ENCODE data around the gene GPATCH8.
A peak's percentile ranks its signal among the peaks of the same experiment; 100 is the strongest.
"Not testable (repeated sequence)": the region's sequence is repeated elsewhere in the genome, so short reads cannot be mapped to it uniquely, and the experiment has no call there.

GPATCH8 gene

DNA sequence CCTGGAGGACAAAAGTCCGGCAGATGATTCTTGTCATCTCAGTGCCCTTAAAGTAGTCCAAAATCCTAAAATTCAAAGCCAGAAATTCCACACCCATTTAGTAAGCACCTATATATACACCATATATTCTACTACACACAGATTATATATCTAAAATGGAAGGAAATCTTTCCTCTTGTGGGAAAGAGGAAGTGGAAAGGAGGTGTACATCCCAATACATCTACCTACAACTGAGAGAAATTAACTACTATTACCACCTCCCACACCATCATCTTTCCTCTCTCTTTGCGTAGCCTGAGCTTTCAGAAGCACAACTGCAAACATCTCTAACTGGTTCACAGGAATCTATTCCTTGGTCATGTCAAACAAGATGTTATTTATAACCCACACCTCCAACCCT lies 108.4 kb downstream of the GPATCH8 start:
- DNase-seq: no peak

DNA sequence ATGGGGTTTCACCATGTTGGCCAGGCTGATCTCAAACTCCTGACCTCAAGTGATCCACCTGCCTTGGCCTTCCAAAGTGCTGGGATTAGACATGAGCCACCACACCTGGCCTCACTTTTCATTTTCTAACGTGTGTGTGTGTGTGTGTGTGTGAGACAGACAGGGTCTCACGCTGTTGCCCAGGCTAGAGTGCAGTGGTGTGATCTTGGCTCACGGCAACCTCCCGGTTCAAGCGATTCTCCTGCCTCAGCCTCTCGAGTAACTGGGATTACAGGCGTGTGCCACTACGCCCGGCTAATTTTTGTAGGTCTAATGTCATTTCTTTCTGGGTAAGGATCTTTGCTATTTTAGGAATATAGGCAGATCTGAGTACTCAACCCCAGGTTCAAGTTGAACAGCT lies 109.1 kb downstream of the GPATCH8 start:
- DNase-seq: not testable (repeated sequence)

DNA sequence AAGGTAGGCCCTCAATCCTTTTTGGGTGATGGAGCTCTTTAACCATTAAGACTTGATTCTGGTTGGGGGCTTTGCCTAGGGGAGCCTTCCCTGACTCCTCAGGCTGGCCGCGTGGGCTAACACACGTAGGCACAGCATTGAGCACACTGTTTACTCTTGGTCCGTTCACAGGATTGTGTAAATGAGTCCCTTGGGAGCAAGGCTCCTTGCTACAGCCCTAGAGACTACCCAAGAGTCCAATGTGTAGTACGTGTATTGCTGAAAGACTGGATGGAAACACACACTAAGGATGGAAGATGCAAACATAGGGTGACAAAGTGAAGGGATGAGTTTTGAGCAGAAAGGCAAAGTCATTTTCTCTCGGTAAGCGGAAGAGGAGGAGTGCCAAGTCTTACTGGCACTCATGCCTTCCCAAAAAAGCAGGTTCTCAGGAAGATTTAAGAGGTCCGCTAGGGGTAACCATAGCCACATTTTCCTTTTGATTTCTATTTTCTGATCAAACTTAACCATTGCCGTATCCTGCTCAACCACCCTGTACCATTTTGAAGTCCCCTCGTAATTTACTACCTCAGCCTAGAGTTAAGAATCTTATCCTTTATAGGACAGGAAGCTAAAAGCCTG lies 112.8 kb downstream of the GPATCH8 start:
- DNase-seq: no peak

DNA sequence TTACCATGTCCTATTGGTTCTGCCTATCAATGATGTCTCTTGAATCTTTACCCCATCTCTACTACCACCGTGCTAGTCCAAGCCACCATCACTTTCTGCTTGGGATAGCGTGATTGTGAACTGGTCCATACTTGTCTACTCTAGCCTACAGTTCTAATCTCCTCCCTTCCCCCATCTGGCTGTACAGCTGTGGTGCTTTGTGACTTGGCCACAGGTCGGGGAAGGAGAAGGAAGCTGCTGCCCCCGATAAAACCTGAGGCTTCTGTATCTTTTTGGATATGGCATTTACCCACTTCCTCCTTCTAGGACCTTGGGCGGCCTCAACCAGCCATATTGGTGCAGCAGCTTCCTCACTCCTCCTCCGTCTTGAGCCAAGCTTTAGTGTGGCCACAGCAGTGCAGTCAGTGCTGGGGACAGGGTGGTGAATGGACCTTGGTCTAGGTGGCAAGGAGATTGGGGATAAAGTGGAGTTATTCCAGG lies 113.4 kb downstream of the GPATCH8 start:
- no peak for DNase-seq

DNA sequence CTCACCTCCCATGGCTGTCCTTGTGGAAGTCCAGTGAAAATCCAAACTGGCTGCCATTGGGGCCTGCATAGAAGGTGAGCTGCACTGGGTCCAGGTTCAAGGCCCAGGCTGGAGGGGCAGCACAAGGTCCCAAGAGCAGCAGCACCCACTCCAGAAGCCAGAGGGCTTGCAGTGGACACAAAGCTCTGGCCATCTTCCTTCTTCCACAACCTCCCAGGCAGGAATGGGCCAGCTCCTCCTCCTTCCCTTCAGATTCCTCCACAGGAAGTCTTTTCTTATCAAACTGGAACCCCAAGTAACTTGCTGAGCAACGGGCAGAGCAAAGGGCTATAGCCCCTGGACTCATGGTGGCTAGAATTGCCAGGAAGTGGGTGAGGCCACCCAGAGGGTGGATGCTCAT lies 113.9 kb downstream of the GPATCH8 start, which contains the start of gene ITGA2B:
Gene ITGA2B, minus strand, starts transcription at position 369 of the 400 bp plus-strand sequence. Its CDS starts 176 bp downstream, at position 193.
- no peak for DNase-seq

DNA sequence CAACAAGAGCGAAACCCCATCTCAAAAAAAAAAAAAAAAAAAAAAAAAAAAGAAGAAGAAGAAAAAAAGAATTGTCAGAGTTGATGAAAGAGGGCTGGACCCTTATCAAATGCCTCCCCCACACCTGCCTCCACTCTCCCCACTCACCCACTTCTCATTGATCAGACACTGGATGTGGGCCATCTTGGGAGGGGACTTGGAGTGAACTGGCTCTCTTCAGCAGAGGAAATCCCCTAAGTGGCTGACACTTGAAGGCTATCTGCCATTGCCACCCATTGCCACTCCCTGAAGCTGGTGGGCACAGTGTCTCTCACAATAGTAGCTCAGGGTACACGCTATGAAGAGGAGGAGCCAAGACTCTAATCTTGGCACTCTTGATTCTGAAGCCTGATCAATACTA lies 115.4 kb downstream of the GPATCH8 start:
- no peak for DNase-seq

DNA sequence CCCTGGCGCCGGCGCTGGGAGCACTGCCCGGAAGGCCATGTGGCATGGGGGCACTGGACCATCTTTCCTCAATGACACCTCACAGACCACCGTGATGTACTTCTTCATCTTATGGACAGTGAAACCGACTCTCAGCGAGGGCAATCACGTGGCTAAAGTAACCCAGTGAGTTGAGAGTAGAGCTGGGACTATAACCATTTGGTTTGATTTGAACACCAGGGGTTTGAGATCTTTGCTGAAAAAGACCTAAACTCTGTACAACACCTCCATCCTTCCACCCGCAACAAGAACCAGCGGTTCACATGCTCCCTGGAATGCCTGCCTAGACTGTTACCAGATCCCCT lies 117.1 kb downstream of the GPATCH8 start:
- DNase-seq: no peak

DNA sequence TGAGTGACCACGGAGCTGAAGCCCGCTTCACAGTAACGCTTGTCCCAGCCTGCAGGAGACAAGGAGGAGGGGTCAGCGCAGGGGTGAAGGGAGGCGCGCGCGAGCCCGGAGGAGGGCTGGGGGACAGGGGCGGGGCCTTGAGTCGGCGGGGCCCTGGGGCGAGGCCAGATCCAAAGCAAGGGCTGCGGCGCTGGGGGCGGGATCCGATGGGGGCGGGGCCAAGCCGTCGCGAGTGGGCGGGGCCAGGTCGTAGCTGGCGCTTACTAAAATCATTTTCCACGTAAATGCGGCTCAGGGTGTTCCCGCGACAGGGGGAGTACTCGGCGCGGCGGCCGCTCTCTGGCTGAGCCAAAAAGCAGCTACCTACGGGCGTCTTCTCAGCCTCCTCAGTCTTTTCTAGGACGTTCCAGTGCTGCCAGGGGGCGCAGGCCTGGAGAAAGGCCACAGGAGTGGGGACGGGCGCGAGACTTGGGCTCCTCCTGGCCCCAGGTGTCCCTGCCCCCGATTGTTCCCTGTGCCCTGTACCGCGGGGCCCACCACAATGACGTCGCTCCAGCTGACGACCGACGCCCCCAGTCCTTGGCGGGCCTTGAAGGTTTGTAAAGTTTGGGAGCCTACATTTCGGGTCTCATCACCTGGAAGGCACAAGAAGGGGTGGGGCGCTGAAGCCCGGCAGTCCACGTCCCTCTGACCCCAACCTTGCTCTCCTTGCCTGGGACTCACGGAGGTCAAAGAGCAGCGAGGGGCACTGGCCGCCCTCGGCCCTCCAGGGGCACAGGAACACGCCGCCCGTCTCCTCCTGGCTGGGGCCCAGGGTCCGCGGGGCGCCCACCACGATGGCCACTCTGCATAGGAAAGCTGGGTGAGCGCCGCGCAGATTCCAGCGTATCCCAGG lies 117.7 kb downstream of the GPATCH8 start:
- peak; percentile 32 for DNase-seq

DNA sequence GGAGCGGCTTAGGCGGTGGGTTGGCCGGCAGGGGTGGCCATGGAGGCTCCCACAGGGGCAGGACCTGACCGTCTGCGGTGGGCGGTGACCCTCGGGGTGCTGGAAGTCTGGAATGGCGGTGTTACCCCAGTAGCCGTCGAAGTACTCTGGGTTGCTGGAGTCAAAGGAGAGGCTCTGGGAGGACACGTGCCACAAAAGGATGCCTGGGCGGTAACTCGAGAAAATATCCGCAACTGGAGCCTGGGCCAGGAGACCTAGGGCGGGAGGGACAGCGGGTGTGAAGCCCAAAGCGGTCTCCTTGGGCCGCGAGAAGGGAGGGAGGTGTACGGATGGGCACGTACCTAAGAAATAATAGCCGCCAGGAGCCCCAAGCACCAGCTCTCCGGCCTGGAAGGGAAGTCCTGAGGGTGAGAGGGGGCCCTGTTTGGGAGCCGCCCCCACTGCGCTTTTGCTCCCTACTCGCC lies 118.4 kb downstream of the GPATCH8 start:
- no peak for DNase-seq

DNA sequence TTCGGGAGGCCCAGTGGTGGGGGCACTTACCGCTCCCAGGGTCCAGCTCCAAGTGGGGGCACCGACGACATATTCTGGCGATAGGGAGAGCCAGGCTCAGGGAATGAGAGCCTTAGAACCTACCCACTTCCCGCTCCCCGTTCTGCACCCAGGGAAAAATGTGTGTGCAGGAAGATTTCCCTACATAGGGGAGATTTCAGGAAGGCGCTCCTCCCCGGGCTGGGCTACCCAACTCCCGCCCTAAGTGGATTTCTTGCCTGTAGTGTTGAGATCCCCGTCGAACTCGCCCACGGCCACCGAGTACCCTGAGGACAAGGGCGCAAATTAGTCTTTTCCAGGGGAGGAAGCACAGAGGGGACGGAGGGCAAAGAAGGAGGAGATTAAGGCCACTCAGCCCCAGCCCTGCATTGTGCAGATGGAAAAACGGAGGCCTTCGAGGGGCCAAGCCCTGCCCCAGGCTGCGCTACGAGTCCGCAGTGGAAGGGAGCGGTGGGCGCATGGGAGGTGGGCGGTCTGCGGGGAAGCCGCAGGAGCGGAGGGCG lies 118.9 kb downstream of the GPATCH8 start:
- no peak for DNase-seq

DNA sequence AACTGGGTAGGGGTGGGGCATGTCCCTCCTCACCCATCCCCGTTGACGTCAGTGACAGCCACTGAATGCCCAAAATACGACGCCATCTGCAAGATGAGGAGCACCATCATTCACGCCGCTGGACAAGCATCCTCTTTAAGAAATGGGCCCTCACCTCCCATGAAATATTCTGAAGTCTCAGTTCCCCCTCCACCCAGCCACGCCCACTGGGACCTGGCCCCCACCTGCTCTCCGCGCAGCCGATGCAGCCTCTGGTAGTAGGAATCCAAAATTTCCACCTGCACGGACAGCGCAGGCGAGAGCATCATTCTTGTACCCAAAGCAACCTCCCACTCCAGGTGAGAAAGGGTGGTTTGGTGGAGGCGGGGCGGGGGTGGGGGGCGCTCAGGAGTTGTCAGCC lies 119.3 kb downstream of the GPATCH8 start:
- DNase-seq: no peak

DNA sequence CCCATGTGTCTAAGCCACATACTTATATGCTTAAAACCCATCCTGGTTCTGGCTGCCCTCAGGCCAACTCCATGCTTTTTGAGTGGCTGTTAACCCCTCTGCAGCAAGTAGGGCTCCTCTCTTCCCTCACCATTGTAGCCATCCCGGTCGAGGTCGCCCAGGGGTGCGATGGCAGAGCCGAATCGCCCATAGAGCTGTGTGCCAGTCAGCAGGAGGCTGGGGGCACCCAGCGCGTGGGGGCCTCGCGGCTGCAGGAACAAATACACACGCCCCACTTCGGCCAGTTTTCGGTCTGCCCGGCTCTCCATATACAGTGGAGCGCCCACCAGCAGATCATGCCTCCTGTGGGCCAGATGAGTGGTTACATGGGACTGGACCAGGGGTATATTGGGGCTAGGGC lies 119.8 kb downstream of the GPATCH8 start:
- DNase-seq: no peak

DNA sequence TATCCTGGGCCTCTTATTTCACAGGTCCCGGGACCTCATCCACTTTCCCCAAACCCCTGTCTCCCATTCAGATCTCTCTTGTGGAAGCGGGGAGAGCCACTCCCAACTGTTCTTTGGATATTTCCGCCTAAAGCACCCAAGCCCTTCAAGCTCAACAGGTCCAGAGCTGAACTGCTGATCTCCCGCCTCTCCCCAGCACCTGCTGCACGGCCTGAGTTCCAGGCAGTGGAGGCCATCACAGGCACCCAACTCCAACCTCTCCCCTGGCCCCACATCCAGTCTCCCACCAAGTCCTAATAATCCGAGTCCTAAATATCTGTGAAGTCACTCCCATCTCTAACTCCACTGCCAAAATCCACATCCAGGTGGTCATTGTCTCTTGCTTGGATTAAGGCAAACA lies 120.3 kb downstream of the GPATCH8 start:
- no peak for DNase-seq

DNA sequence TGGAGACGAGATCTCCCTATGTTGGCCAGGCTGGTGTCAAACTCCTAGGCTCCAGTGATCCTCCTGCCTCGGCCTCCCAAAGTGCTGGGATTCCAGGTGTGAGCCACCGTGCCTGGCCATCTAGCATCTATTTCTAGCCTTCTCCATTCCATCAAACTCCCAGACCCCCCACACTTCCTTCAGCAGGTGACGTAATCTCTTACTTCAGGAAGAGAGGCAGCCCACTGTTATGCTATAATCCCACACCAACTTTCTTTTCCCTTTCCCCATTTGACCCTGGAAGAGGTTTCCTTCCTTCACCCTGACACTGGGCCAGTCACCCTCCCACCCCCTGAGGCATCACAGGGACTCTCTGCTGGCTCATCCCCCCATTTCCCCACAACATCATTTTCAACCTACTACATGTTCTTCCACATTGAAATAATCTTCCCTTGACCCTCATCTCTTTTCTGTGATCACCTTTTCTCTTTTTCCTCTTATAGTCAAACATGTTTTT lies 121.3 kb downstream of the GPATCH8 start:
- DNase-seq: no peak

DNA sequence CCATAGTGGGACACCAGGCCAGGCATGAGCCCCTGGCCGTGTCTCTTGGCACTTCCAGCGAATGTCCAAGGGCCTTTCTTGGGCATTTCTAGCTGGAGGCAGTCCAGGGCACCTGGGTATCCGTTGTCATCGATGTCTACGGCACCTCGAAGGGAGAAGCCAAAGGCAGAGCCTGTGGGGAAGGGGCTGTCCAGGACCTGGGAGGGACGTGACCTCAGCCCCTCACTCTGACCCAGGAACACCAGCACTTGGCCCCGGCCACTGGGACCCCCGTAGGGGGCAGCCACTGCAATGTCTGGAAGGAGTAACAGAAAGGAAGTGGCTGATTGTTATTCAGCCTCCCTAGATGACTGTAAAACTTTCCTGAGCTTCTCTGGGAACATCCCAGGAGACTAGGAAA lies 122.4 kb downstream of the GPATCH8 start:
- no peak for DNase-seq

DNA sequence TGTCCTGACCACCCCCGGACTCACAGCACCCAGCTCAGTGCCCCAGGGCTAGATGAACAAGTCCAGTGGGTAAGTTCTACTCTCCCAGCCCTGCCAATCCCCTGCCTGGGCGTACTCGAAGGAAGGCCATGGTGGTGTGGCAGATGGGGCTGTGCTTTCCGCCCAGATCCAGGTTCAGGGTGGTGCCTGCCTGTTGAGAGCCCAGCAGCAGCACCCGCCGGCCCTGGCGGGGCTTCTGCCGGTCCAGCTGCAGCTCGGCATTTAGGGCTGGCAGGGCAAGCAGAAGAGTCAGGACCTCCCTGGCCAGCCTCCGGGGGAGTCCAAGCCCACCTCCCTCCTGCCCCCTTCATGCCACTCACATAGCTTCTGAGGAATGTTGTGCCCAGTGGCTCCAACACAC lies 123.3 kb downstream of the GPATCH8 start:
- DNase-seq: no peak

DNA sequence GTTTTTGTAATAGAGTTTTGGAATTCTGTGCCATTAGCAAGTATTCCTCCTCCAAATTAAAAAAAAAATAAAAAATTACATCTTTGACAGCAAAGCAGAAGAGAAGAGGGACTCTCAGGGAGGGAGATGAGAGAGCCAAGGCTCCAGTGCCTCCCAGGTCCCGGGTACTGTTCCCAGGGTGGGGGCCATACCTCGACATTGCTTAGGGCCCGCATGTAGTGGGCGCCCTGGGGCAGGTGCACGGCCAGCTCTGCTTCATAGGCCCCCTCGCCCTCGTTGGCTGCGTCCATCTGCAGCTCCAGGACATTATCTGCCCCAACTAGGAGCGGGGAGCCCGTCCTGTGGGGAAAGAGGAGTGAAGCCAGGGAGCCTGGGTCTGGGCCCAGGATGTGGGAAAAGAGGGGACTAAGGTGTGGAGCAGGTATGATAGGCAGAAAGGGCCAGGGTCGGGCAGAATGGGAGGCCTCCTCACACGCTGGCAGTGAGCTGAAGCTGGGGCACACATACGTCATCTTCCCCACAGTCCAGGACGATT lies 125.0 kb downstream of the GPATCH8 start:
- no peak for DNase-seq

DNA sequence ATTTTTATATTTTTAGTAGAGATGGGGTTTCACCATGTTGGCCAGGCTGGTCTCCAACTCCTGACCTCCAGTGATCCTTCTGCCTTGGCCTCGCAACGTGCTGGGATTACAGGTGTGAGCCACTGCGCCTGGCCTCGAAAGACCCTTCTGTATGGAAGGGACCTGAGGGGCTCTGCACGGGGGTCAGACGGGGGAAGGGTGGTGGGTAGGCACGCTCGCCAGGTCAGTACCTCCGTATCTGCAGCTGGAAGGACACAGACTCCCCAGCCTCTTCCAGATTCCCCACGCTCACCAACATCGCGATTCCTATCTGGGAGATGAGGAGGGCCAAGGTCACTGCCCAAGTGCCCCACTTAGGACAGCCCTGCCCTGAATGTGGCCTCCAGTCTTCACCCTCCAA lies 126.4 kb downstream of the GPATCH8 start:
- DNase-seq: no peak

DNA sequence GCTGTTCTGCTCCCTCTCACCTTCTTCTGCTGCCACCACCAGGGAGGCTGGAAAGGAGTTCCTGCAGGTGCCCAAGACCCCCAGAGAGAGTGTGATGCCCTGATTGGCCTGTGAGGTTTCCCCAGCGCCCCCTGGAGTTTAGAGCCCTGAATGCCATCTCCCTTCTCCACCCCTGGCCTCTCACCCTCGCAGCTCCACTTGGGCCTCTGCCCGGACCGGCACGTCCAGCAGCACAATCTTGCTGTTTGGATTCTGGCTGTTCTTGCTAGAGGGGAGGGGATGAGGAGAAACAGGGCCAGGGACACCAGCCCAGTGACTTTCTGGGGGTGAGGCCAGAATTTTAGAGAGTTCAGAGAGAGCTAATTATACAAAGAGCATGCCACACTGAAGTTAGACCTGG lies 127.1 kb downstream of the GPATCH8 start:
- no peak for DNase-seq

DNA sequence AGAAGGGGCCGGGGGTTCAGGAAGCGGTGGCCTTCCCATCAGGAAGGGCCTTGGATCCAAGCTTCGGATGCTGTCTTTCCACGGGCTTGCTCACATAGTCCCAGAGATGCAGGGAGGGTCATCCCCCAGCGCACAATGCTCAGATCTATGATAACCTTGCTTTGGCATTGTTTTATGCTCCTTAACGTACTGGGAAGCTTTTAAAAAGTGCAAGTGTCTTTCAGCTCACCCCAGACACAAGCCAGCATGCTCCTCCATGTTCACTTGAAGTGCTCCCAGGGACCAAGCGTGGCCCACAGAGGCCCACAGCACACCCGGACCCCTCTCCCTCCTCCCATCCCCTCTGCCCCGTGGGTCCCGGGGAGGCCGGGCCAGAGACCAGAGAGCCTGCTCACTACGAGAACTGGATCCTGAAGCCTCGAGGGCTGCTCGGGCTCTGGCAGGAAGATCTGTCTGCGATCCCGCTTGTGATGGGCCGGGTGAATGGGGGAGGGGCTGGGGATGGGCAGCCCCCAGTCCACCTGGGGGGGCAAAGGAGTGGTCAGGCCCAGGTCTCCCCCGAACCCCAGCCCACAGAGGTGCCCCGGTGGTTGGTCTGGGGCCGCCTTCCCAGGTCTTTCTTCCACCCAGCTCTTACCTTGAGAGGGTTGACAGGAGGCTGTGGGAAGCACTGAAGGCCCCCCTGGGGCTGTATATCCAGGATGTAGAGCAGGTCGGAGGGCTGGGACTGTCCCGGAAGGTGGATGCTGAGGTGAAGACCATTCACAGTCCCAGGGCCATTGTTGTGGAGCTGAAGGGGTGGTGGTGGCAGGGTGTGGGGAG lies 127.8 kb downstream of the GPATCH8 start:
- DNase-seq: no peak

DNA sequence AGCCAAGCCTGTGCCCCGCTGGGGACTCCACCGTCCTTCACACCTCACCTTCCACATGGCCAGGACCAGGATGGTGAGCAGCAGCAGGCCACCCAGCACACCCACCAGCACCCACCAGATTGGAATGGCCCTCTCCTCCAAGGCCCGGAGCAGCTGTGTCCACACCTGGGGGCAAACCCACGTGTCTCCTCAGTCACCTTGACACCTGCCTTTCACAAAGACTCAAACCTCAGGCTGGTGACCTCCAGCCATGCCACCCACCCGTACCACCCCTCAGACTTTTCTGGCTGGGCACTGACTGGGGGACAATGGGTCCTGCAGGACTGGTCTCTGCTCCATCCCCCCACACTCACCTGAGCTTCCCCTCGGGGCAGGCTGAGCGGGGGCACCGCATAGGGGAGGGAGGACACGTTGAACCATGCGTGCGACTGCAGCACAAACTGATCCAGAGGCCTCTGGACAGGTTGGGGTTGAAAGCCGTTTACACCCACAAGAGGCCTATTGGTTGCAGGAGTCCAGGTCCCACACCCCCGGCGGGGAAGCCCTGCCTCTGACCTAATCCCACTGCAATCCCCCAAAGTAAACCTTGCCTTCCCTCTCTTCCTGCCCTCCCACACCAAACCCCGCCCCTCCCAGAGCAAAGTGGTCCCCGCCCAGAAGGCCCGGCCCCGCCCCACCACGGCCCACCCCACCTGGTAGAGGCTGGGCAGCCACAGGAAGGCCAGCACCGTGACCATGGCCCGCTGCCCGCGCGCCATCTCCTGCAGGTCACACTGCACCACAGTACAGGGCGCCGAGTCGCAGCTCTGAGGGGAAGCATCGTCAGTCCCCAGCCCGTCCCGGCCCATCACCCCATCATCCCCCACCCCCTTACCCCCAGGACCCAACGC lies 128.7 kb downstream of the GPATCH8 start:
- DNase-seq: no peak

DNA sequence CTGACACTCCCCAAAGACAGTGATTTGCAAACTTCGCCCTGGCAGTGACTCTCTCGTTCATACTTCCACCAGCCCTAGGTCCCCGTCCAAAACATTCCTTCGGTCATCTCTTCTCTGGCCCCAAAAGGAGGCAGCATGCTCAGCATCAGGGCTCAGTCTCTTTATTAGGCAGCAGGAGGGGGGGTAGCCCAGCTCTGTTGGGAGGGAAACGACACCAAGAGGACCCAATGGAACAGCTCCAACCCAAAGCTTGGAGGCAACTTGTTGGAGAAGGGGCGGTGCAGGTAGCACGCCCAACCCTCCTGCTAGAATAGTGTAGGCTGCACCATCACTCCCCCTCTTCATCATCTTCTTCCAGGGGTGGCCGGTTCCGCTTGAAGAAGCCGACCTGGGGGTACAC lies 131.2 kb downstream of the GPATCH8 start:
- DNase-seq: no peak
